Measurements from ENCODE around the gene RAP1GAP2.

DNA sequence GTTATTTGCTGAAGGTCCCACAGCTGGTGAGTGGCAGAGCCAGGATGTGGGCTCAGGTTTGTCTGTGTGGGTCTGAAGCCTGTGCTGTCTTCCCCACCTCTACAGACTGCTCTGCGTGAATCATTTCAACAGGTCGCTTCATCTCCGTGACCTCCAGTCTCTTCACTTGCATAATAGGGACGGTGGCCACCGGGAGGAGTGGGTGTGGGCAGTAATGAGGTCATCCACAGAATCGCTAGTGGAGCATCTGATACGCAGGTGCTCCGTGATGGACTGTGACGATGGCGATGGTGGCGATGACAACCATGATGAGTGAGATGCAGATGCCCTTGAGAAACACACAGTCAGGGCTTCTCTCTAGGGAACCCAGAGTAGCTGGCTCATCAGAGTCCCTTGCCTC is 120.2 kb downstream of the RAP1GAP2 start:
- TF ChIP-seq POLR2A (IDR thresholded peaks at IDR 0.05) = no peak
- TF ChIP-seq, protein P1, sequence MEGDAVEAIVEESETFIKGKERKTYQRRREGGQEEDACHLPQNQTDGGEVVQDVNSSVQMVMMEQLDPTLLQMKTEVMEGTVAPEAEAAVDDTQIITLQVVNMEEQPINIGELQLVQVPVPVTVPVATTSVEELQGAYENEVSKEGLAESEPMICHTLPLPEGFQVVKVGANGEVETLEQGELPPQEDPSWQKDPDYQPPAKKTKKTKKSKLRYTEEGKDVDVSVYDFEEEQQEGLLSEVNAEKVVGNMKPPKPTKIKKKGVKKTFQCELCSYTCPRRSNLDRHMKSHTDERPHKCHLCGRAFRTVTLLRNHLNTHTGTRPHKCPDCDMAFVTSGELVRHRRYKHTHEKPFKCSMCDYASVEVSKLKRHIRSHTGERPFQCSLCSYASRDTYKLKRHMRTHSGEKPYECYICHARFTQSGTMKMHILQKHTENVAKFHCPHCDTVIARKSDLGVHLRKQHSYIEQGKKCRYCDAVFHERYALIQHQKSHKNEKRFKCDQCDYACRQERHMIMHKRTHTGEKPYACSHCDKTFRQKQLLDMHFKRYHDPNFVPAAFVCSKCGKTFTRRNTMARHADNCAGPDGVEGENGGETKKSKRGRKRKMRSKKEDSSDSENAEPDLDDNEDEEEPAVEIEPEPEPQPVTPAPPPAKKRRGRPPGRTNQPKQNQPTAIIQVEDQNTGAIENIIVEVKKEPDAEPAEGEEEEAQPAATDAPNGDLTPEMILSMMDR (IDR thresholded peaks at IDR 0.05) = no peak

Data from uterus (tissue), 2 donors.